Measurements from ENCODE around the gene EGLN3. TPM values are rescaled to one million over a fixed set of nuclear protein-coding genes. Genes with fewer than 3 reads are reported as not detected.
A peak's percentile ranks its signal among the peaks of the same experiment; 100 is the strongest.

EGLN3 gene
- total and polyA plus RNA-seq, 10 of the 15 experiments (the other 5 are each of a cell fraction or from before 2014, with no cell fraction given): 0.42 to 8.1 (median 2.0) TPM

DNA sequence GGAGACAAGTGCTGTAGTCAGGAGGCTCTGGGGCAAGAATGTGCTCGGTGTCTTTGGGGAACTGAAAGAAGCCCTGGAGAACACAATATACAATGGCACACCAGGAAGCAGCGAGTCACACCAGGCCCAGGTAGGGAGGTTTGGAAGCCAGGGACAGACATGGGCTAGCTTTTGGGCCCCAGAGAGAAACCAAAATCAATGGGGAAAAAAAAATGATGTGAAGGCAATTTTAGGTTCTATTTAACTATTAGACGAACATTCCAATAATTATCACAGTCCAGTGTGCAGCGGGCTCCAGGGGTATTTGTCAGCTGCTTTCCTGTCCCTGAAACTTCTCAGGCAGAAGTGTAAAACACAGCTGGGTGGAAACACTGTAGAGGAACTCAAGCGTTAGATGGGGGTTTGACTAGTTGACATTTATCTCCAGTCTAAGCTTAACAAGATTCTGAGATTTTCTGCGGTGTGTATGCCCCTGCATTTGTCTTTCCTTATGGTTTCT is 21.8 kb upstream of the EGLN3 start (continued):
- TF ChIP-seq, protein P1, sequence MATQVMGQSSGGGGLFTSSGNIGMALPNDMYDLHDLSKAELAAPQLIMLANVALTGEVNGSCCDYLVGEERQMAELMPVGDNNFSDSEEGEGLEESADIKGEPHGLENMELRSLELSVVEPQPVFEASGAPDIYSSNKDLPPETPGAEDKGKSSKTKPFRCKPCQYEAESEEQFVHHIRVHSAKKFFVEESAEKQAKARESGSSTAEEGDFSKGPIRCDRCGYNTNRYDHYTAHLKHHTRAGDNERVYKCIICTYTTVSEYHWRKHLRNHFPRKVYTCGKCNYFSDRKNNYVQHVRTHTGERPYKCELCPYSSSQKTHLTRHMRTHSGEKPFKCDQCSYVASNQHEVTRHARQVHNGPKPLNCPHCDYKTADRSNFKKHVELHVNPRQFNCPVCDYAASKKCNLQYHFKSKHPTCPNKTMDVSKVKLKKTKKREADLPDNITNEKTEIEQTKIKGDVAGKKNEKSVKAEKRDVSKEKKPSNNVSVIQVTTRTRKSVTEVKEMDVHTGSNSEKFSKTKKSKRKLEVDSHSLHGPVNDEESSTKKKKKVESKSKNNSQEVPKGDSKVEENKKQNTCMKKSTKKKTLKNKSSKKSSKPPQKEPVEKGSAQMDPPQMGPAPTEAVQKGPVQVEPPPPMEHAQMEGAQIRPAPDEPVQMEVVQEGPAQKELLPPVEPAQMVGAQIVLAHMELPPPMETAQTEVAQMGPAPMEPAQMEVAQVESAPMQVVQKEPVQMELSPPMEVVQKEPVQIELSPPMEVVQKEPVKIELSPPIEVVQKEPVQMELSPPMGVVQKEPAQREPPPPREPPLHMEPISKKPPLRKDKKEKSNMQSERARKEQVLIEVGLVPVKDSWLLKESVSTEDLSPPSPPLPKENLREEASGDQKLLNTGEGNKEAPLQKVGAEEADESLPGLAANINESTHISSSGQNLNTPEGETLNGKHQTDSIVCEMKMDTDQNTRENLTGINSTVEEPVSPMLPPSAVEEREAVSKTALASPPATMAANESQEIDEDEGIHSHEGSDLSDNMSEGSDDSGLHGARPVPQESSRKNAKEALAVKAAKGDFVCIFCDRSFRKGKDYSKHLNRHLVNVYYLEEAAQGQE (IDR thresholded peaks at IDR 0.05; ENCODE audit: low read depth, low read length): no peak
- TF ChIP-seq ZNF207 (IDR thresholded peaks at IDR 0.05; ENCODE audit: borderline replicate concordance) (no peak), CHD1 (IDR thresholded peaks at IDR 0.05; ENCODE audit: low read depth, low read length) (no peak), ZNF622 (IDR thresholded peaks at IDR 0.05) (no peak), PAX8 (IDR thresholded peaks at IDR 0.05) (no peak), EZH2 (IDR thresholded peaks at IDR 0.05; ENCODE audit: borderline replicate concordance, control insufficient read depth, low read depth, low read length) (no peak), JUNB (IDR thresholded peaks at IDR 0.05) (no peak), MTA2 (IDR thresholded peaks at IDR 0.05; ENCODE audit: low read depth) (peak; percentile 46; the same call in 1 of the 2 replicates), HDAC2 (IDR thresholded peaks at IDR 0.05) (no peak), SIN3A (IDR thresholded peaks at IDR 0.05; ENCODE audit: low read depth, low read length) (no peak), SMARCA5 (IDR thresholded peaks at IDR 0.05) (no peak), YY1 (IDR thresholded peaks at IDR 0.05; ENCODE audit: low read depth, low read length) (no peak), RFX5 (IDR thresholded peaks at IDR 0.05; ENCODE audit: low read depth, low read length) (no peak), IKZF2 (IDR thresholded peaks at IDR 0.05) (peak; percentile 75 to 79), POLR2AphosphoS5 (IDR thresholded peaks at IDR 0.05; ENCODE audit: low read length) (no peak), CREB1 (IDR thresholded peaks at IDR 0.05; ENCODE audit: low read depth) (no peak), CBX3 (IDR thresholded peaks at IDR 0.05; ENCODE audit: borderline replicate concordance, low read depth) (no peak)
- TF ChIP-seq, protein P2, sequence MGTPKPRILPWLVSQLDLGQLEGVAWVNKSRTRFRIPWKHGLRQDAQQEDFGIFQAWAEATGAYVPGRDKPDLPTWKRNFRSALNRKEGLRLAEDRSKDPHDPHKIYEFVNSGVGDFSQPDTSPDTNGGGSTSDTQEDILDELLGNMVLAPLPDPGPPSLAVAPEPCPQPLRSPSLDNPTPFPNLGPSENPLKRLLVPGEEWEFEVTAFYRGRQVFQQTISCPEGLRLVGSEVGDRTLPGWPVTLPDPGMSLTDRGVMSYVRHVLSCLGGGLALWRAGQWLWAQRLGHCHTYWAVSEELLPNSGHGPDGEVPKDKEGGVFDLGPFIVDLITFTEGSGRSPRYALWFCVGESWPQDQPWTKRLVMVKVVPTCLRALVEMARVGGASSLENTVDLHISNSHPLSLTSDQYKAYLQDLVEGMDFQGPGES (IDR thresholded peaks at IDR 0.05): no peak
- TF ChIP-seq, protein P3, sequence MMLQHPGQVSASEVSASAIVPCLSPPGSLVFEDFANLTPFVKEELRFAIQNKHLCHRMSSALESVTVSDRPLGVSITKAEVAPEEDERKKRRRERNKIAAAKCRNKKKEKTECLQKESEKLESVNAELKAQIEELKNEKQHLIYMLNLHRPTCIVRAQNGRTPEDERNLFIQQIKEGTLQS (IDR thresholded peaks at IDR 0.05; ENCODE audit: borderline replicate concordance, extremely low read depth, low read depth, low read length): no peak
- TF ChIP-seq, protein P4, sequence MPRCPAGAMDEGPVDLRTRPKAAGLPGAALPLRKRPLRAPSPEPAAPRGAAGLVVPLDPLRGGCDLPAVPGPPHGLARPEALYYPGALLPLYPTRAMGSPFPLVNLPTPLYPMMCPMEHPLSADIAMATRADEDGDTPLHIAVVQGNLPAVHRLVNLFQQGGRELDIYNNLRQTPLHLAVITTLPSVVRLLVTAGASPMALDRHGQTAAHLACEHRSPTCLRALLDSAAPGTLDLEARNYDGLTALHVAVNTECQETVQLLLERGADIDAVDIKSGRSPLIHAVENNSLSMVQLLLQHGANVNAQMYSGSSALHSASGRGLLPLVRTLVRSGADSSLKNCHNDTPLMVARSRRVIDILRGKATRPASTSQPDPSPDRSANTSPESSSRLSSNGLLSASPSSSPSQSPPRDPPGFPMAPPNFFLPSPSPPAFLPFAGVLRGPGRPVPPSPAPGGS (IDR thresholded peaks at IDR 0.05; ENCODE audit: borderline replicate concordance, insufficient read depth, low read depth, low read length, poor library complexity, severe bottlenecking): no peak
- TF ChIP-seq, protein P5, sequence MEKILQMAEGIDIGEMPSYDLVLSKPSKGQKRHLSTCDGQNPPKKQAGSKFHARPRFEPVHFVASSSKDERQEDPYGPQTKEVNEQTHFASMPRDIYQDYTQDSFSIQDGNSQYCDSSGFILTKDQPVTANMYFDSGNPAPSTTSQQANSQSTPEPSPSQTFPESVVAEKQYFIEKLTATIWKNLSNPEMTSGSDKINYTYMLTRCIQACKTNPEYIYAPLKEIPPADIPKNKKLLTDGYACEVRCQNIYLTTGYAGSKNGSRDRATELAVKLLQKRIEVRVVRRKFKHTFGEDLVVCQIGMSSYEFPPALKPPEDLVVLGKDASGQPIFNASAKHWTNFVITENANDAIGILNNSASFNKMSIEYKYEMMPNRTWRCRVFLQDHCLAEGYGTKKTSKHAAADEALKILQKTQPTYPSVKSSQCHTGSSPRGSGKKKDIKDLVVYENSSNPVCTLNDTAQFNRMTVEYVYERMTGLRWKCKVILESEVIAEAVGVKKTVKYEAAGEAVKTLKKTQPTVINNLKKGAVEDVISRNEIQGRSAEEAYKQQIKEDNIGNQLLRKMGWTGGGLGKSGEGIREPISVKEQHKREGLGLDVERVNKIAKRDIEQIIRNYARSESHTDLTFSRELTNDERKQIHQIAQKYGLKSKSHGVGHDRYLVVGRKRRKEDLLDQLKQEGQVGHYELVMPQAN (conservative IDR thresholded peaks at IDR 0.05): no peak
- TF ChIP-seq, protein P6, sequence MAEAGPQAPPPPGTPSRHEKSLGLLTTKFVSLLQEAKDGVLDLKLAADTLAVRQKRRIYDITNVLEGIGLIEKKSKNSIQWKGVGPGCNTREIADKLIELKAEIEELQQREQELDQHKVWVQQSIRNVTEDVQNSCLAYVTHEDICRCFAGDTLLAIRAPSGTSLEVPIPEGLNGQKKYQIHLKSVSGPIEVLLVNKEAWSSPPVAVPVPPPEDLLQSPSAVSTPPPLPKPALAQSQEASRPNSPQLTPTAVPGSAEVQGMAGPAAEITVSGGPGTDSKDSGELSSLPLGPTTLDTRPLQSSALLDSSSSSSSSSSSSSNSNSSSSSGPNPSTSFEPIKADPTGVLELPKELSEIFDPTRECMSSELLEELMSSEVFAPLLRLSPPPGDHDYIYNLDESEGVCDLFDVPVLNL (IDR thresholded peaks at IDR 0.05; ENCODE audit: low read depth, low read length): no peak

Data from GM12878 (cell line).